Measurements from ENCODE around the gene ZBTB34. TPM values are rescaled to one million over a fixed set of nuclear protein-coding genes. Genes with fewer than 3 reads are reported as not detected.
"Not testable (repeated sequence)": the region's sequence is repeated elsewhere in the genome, so short reads cannot be mapped to it uniquely, and the experiment has no call there.

ZBTB34 gene
- total and polyA plus RNA-seq, 4 experiments from 2014 or later = 0.35 to 10.1 (median 5.2) TPM

DNA sequence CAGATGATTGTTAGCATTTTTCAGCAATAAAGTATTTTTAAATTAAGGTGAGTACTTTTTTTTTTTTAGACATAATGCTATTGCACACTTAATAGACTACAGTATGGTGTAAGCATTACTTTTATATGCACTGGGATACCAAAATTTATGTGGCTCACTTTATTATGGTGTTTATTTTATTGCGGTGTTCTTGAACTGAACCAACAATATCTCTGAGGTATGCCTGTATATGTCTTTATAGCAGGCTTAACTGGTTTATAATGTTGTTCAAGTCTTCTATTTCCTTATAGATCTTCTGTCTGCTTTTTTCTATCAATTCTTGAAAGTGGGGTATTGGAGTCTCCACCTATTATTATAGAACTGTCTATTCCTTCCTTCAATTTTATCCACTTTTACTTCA lies 37.6 kb upstream of the ZBTB34 start:
- H3K4me3 ChIP-seq (ENCODE audit: low read length in 2 of 2) = no peak overlapping the region
- H3K27me3 ChIP-seq (ENCODE audit: insufficient read depth, low read length) = no peaks in the 10 kb centered on the region
- no peaks in the 10 kb centered on the region for H3K27me3 Mint-ChIP-seq
- H3K4me3 Mint-ChIP-seq = no peak overlapping the region
- peaks cover 25 to 57% (median 36%) of the 10 kb centered on the region in 4 donors for H3K4me1 Mint-ChIP-seq
- peaks cover 0 to 14% (median 10%) of the 10 kb centered on the region in 8 donors for H3K9me3 Mint-ChIP-seq
- no peaks in the 10 kb centered on the region for H3K36me3 ChIP-seq (ENCODE audit: insufficient read depth, low read length)
- CTCF ChIA-PET (ENCODE audit: partially characterized antibody) = no interaction called here
- POLR2A ChIA-PET (ENCODE audit: partially characterized antibody) = no interaction called here
- H3K4me1 ChIP-seq (ENCODE audit: insufficient read depth, low read length) = no peaks in the 10 kb centered on the region
- no peak for DNase-seq
- peaks cover 52 to 54% of the 10 kb centered on the region in 2 donors for H3K36me3 Mint-ChIP-seq
- H3K27ac ChIP-seq (ENCODE audit: low read depth, low read length) = no peak overlapping the region
- peaks cover 0 to 6% of the 10 kb centered on the region in 2 donors for H3K9me3 ChIP-seq (ENCODE audit: control insufficient read depth in 1 of 2, low read length in 2 of 2)
- peak overlapping the region in 1 of 7 donors; percentile 39 for H3K27ac Mint-ChIP-seq
- intact Hi-C loops (cut with micrococcal nuclease) = no loop called here

- H3K9me3 Mint-ChIP-seq; H3K27ac Mint-ChIP-seq; H3K9me3 ChIP-seq (ENCODE audit: control insufficient read depth in 1 of 2, low read length in 2 of 2); CTCF ChIA-PET (ENCODE audit: partially characterized antibody); DNase-seq; H3K36me3 ChIP-seq (ENCODE audit: insufficient read depth, low read length); intact Hi-C loops (cut with micrococcal nuclease); H3K4me3 ChIP-seq (ENCODE audit: low read length in 2 of 2); H3K4me3 Mint-ChIP-seq; H3K27me3 Mint-ChIP-seq; H3K4me1 ChIP-seq (ENCODE audit: insufficient read depth, low read length); POLR2A ChIA-PET (ENCODE audit: partially characterized antibody); H3K27me3 ChIP-seq (ENCODE audit: insufficient read depth, low read length); H3K27ac ChIP-seq (ENCODE audit: low read depth, low read length): not testable (repeated sequence)
- H3K36me3 Mint-ChIP-seq = peaks cover 42 to 45% of the 10 kb centered on the region in 2 donors
- H3K4me1 Mint-ChIP-seq = peaks cover 23 to 51% (median 36%) of the 10 kb centered on the region in 4 donors
These were observed 36.4 kb upstream of the ZBTB34 start for GRCh38 chr9:126824052-126824451.

DNA sequence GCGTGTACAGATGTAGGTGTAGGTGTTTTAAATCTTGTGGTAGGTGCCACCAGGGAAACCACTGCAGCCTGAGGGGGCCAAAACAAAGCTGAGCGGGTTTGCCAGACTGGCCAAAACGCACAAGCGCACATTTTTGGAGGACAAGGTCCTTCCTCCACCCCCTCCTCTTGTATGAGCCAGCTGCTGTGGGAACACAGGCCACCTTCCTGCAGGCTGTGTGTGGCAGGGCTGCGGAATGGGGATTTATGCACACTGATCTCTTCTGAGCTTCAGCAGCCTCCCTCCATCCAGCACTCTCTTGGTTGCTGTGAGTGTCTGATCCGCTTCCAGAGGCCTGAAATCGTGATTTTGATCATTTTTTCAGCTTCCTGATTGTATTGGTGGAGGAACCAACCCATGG lies 33.2 kb upstream of the ZBTB34 start:
- Histone ChIP-seq H3K4me1 (ENCODE audit: insufficient read depth, low read length) (no peaks in the 10 kb centered on the region), H3K9me3 (ENCODE audit: control insufficient read depth in 1 of 2, low read length in 2 of 2) (no peaks in the 10 kb centered on the region), H3K36me3 (ENCODE audit: insufficient read depth, low read length) (peaks cover 2% of the 10 kb centered on the region), H3K27ac (ENCODE audit: low read depth, low read length) (no peak overlapping the region), H3K4me3 (ENCODE audit: low read length in 2 of 2) (no peak overlapping the region), H3K27me3 (ENCODE audit: insufficient read depth, low read length) (no peaks in the 10 kb centered on the region)
- ChIA-PET POLR2A (ENCODE audit: partially characterized antibody) (no interaction called here), CTCF (ENCODE audit: partially characterized antibody) (no interaction called here)
- H3K27ac Mint-ChIP-seq = peak overlapping the region in 1 of 7 donors; percentile 32
- intact Hi-C loops (cut with micrococcal nuclease) = no loop called here
- H3K27me3 Mint-ChIP-seq = no peaks in the 10 kb centered on the region
- H3K36me3 Mint-ChIP-seq = peaks cover 37 to 54% of the 10 kb centered on the region in 2 donors
- DNase-seq = no peak
- peaks cover 21 to 42% (median 30%) of the 10 kb centered on the region in 4 donors for H3K4me1 Mint-ChIP-seq
- H3K4me3 Mint-ChIP-seq = no peak overlapping the region
- no peaks in the 10 kb centered on the region for H3K9me3 Mint-ChIP-seq

DNA sequence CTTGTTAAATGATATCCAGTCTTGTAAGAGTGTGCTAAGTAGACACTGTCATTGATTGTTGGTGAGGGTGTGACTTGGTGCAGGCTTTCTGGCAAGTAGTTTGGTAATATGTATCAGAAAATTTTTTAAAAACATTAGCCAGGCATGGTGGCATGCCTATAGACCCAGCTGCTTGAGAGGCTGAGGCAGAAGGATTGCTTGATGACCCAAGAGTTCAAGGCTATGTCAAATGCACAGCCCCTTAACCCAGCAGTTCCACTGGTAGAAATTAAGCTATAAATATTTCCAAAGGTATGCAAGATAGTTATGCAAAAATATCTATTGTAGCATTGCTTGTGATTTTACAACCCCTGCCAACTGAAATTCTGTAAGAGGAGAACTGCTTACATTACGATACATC lies 31.4 kb upstream of the ZBTB34 start:
- peaks cover 16 to 41% (median 25%) of the 10 kb centered on the region in 4 donors for H3K4me1 Mint-ChIP-seq
- H3K27ac ChIP-seq (ENCODE audit: low read depth, low read length) = no peak overlapping the region
- H3K27me3 ChIP-seq (ENCODE audit: insufficient read depth, low read length) = no peaks in the 10 kb centered on the region
- no peaks in the 10 kb centered on the region for H3K4me1 ChIP-seq (ENCODE audit: insufficient read depth, low read length)
- no peaks in the 10 kb centered on the region for H3K9me3 ChIP-seq (ENCODE audit: control insufficient read depth in 1 of 2, low read length in 2 of 2)
- intact Hi-C loops (cut with micrococcal nuclease) = no loop called here
- POLR2A ChIA-PET (ENCODE audit: partially characterized antibody) = interaction anchor here (0.7 kb wide), 1 partner anchor 17 kb away, joined by 3 read pairs; no protein-coding TSS in a partner anchor
- H3K27me3 Mint-ChIP-seq = no peaks in the 10 kb centered on the region
- H3K36me3 ChIP-seq (ENCODE audit: insufficient read depth, low read length) = peaks cover 20% of the 10 kb centered on the region
- no peak overlapping the region for H3K4me3 ChIP-seq (ENCODE audit: low read length in 2 of 2)
- H3K9me3 Mint-ChIP-seq = no peaks in the 10 kb centered on the region
- H3K27ac Mint-ChIP-seq = no peak overlapping the region
- CTCF ChIA-PET (ENCODE audit: partially characterized antibody) = interaction anchor here (1.1 kb wide), 1 partner anchor 20 kb away, joined by 3 read pairs; no protein-coding TSS in a partner anchor
- no peak for DNase-seq
- no peak overlapping the region for H3K4me3 Mint-ChIP-seq
- peaks cover 46 to 60% of the 10 kb centered on the region in 2 donors for H3K36me3 Mint-ChIP-seq

GRCh38 chr9:126830827-126831226 lies 29.6 kb upstream of the ZBTB34 start:
- Mint-ChIP-seq H3K9me3 (no peaks in the 10 kb centered on the region), H3K4me1 (peaks cover 17 to 38% (median 26%) of the 10 kb centered on the region in 4 donors), H3K4me3 (no peak overlapping the region), H3K27me3 (no peaks in the 10 kb centered on the region), H3K36me3 (peaks cover 49 to 58% of the 10 kb centered on the region in 2 donors), H3K27ac (peak overlapping the region in 2 of 7 donors; percentile 63 to 80)
- intact Hi-C loops (cut with micrococcal nuclease) = no loop called here
- no peak for DNase-seq
- Histone ChIP-seq H3K27ac (ENCODE audit: low read depth, low read length) (no peak overlapping the region), H3K27me3 (ENCODE audit: insufficient read depth, low read length) (no peaks in the 10 kb centered on the region), H3K4me3 (ENCODE audit: low read length in 2 of 2) (no peak overlapping the region), H3K9me3 (ENCODE audit: control insufficient read depth in 1 of 2, low read length in 2 of 2) (no peaks in the 10 kb centered on the region), H3K36me3 (ENCODE audit: insufficient read depth, low read length) (peaks cover 23% of the 10 kb centered on the region), H3K4me1 (ENCODE audit: insufficient read depth, low read length) (no peaks in the 10 kb centered on the region)
- ChIA-PET CTCF (ENCODE audit: partially characterized antibody) (no interaction called here), POLR2A (ENCODE audit: partially characterized antibody) (no interaction called here)

GRCh38 chr9:126832440-126832839 lies 28.0 kb upstream of the ZBTB34 start:
- H3K36me3 Mint-ChIP-seq = peaks cover 44 to 61% of the 10 kb centered on the region in 2 donors
- Histone ChIP-seq H3K9me3 (ENCODE audit: control insufficient read depth in 1 of 2, low read length in 2 of 2) (no peaks in the 10 kb centered on the region), H3K4me1 (ENCODE audit: insufficient read depth, low read length) (no peaks in the 10 kb centered on the region), H3K36me3 (ENCODE audit: insufficient read depth, low read length) (peaks cover 23% of the 10 kb centered on the region), H3K27ac (ENCODE audit: low read depth, low read length) (no peak overlapping the region), H3K4me3 (ENCODE audit: low read length in 2 of 2) (no peak overlapping the region), H3K27me3 (ENCODE audit: insufficient read depth, low read length) (no peaks in the 10 kb centered on the region)
- peak overlapping the region in 1 of 7 donors; percentile 46 for H3K27ac Mint-ChIP-seq
- ChIA-PET CTCF (ENCODE audit: partially characterized antibody) (no interaction called here), POLR2A (ENCODE audit: partially characterized antibody) (no interaction called here)
- H3K4me1 Mint-ChIP-seq = peaks cover 18 to 35% (median 26%) of the 10 kb centered on the region in 4 donors
- no peak for DNase-seq
- H3K4me3 Mint-ChIP-seq = no peak overlapping the region
- no peaks in the 10 kb centered on the region for H3K9me3 Mint-ChIP-seq
- intact Hi-C loops (cut with micrococcal nuclease) = no loop called here
- no peaks in the 10 kb centered on the region for H3K27me3 Mint-ChIP-seq

DNA sequence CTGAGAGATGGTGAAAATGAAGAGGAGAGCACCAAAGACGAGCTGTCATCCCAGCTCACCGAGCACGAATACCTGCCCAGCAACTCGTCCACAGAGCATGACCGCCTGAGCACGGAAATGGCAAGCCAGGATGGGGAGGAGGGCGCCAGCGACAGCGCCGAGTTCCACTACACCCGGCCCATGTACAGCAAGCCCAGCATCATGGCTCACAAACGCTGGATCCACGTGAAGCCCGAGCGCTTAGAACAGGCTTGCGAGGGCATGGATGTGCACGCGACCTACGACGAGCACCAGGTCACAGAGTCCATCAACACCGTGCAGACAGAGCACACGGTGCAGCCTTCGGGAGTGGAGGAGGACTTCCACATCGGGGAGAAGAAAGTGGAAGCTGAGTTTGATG lies 27.4 kb upstream of the ZBTB34 start:
- Histone ChIP-seq H3K27me3 (ENCODE audit: insufficient read depth, low read length) (no peaks in the 10 kb centered on the region), H3K36me3 (ENCODE audit: insufficient read depth, low read length) (peaks cover 23% of the 10 kb centered on the region), H3K4me1 (ENCODE audit: insufficient read depth, low read length) (no peaks in the 10 kb centered on the region), H3K27ac (ENCODE audit: low read depth, low read length) (no peak overlapping the region), H3K4me3 (ENCODE audit: low read length in 2 of 2) (no peak overlapping the region), H3K9me3 (ENCODE audit: control insufficient read depth in 1 of 2, low read length in 2 of 2) (no peaks in the 10 kb centered on the region)
- peak overlapping the region in 2 of 8 donors; percentile 3 to 43 for H3K4me3 Mint-ChIP-seq
- ChIA-PET POLR2A (ENCODE audit: partially characterized antibody) (no interaction called here), CTCF (ENCODE audit: partially characterized antibody) (no interaction called here)
- intact Hi-C loops (cut with micrococcal nuclease) = no loop called here
- H3K27me3 Mint-ChIP-seq = no peaks in the 10 kb centered on the region
- H3K9me3 Mint-ChIP-seq = no peaks in the 10 kb centered on the region
- H3K27ac Mint-ChIP-seq = no peak overlapping the region
- DNase-seq = no peak
- H3K4me1 Mint-ChIP-seq = peaks cover 19 to 40% (median 29%) of the 10 kb centered on the region in 4 donors
- H3K36me3 Mint-ChIP-seq = peaks cover 48 to 64% of the 10 kb centered on the region in 2 donors

Data from CD4-positive, alpha-beta memory T cell (primary cell).